Erythroblast (primary cell): Measurements from ENCODE around the gene MAD1L1.

Experiments
- GATA1 ChIP-seq: IDR thresholded peaks from 2 replicates; pipeline ENCODE4 v1.6.1; 2011; ENCODE audit warnings: low read depth, mild to moderate bottlenecking, control low read depth, low read length, moderate library complexity
- POLR2A ChIP-seq: IDR thresholded peaks from 2 replicates; pipeline ENCODE4 v1.6.1; 2011; ENCODE audit warnings: mild to moderate bottlenecking, low read length

DNA sequence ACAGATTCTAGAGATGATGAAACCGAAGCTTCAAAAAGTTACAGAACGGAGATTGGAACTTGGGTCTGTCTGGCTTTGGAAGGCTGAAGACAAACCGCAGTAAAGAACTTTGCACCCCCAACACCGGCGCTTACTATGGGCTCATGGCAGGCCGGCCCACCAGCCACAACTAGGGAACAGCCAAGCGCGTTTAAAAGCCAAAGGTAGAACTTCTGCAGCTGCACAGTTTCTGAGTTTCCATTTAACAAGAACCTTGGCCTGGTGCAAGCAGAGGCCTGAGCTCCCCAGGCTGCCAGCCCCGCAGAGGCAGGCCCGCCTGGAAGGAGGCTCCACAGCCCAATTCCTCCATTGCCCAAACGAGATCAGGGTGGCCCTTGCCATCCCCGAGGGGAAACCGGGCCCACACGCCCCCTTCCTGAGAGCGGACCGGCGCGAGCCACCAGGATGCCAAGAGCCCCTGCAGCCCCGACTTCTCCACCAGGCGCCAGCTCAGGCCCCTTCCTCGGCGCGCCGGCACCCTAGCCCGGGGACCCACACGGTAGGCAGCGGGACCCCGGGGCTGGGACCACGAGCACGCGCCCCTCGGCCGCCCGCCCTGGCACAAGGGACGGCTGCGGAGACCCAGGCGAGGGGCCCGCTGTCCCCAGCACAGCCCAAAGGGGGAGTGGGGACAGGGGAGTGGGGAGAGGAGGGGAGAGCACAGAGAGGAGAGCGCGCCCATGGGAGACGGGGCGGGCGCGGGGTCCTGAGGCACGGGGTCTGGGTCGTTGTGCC is 566 bp downstream of the MAD1L1 start:
- TF ChIP-seq POLR2A, result no peak
- TF ChIP-seq GATA1, result no peak
